GM12872 (cell line): ENCODE data around the gene LACRT.

ENCODE experiments used
- CTCF ChIP-seq: IDR thresholded peaks from 3 replicates; pipeline ENCODE4 v1.5.1; 2011; ENCODE audit warnings: low read depth, mild to moderate bottlenecking, low read length, moderate library complexity; ENCODE audit not compliant: insufficient read depth

Gene LACRT

GRCh38 chr12:54631988-54632728 is 2.5 kb downstream of the LACRT start:
- TF ChIP-seq CTCF, result no peak; the same call in 2 of the 3 replicates

GRCh38 chr12:54631551-54631950 is 3.1 kb downstream of the LACRT start:
- TF ChIP-seq CTCF, result no peak

GRCh38 chr12:54629925-54630324 is 4.8 kb downstream of the LACRT start:
- TF ChIP-seq CTCF, result no peak

- TF ChIP-seq CTCF, result no peak
Measured at GRCh38 chr12:54628186-54628846, 6.4 kb downstream of the LACRT start.

GRCh38 chr12:54627304-54627703 is 7.4 kb downstream of the LACRT start:
- TF ChIP-seq CTCF, result no peak

GRCh38 chr12:54625598-54625997 is 9.1 kb downstream of the LACRT start:
- TF ChIP-seq CTCF, result no peak

GRCh38 chr12:54624315-54625279 is 10.1 kb downstream of the LACRT start:
- TF ChIP-seq CTCF, result no peak
